ENCODE results near the gene NPM3.

The NPM3 gene

GRCh38 chr10:101829561-101830315 lies 46.5 kb upstream of the NPM3 start:
- H3K9ac ChIP-seq: no peak overlapping the region
- H3K79me2 ChIP-seq: no peaks in the 10 kb centered on the region
- TF ChIP-seq CTCF (IDR thresholded peaks at IDR 0.05): no peak
- H3K4me3 ChIP-seq (ENCODE audit: low read depth, low read length): no peak overlapping the region
- no peak overlapping the region for H3K4me2 ChIP-seq (ENCODE audit: low read length)
- H3K36me3 ChIP-seq (ENCODE audit: control insufficient read depth, insufficient read depth, low read length): no peaks in the 10 kb centered on the region
- peak overlapping the region; percentile 75 for H3K27ac ChIP-seq
- H3K9me3 ChIP-seq (ENCODE audit: control insufficient read depth, low read length): no peaks in the 10 kb centered on the region
- H3K27me3 ChIP-seq (ENCODE audit: control insufficient read depth, insufficient read depth, low read length): no peaks in the 10 kb centered on the region
- peaks cover 13% of the 10 kb centered on the region for H3K4me1 ChIP-seq
- peak overlapping the region; percentile 82 for H2AFZ ChIP-seq

- Histone ChIP-seq H3K4me2 (ENCODE audit: low read length) (no peak overlapping the region), H3K4me3 (ENCODE audit: low read depth, low read length) (no peak overlapping the region), H3K27me3 (ENCODE audit: control insufficient read depth, insufficient read depth, low read length) (no peaks in the 10 kb centered on the region), H3K4me1 (peaks cover 13% of the 10 kb centered on the region), H3K9me3 (ENCODE audit: control insufficient read depth, low read length) (no peaks in the 10 kb centered on the region), H3K27ac (no peak overlapping the region), H3K79me2 (no peaks in the 10 kb centered on the region), H3K9ac (no peak overlapping the region), H3K36me3 (ENCODE audit: control insufficient read depth, insufficient read depth, low read length) (no peaks in the 10 kb centered on the region), H2AFZ (no peak overlapping the region)
- no peak for TF ChIP-seq CTCF (IDR thresholded peaks at IDR 0.05)
Observed at GRCh38 chr10:101828766-101829551, 45.7 kb upstream of the NPM3 start.

- H3K36me3 ChIP-seq (ENCODE audit: control insufficient read depth, insufficient read depth, low read length): no peaks in the 10 kb centered on the region
- H3K27ac ChIP-seq: no peak overlapping the region
- H3K9me3 ChIP-seq (ENCODE audit: control insufficient read depth, low read length): no peaks in the 10 kb centered on the region
- peaks cover 13% of the 10 kb centered on the region for H3K4me1 ChIP-seq
- TF ChIP-seq CTCF (IDR thresholded peaks at IDR 0.05): no peak
- no peak overlapping the region for H3K4me2 ChIP-seq (ENCODE audit: low read length)
- no peaks in the 10 kb centered on the region for H3K27me3 ChIP-seq (ENCODE audit: control insufficient read depth, insufficient read depth, low read length)
- H3K9ac ChIP-seq: no peak overlapping the region
- no peak overlapping the region for H3K4me3 ChIP-seq (ENCODE audit: low read depth, low read length)
- no peaks in the 10 kb centered on the region for H3K79me2 ChIP-seq
- no peak overlapping the region for H2AFZ ChIP-seq
Observed at GRCh38 chr10:101827919-101828600, 44.8 kb upstream of the NPM3 start.

DNA sequence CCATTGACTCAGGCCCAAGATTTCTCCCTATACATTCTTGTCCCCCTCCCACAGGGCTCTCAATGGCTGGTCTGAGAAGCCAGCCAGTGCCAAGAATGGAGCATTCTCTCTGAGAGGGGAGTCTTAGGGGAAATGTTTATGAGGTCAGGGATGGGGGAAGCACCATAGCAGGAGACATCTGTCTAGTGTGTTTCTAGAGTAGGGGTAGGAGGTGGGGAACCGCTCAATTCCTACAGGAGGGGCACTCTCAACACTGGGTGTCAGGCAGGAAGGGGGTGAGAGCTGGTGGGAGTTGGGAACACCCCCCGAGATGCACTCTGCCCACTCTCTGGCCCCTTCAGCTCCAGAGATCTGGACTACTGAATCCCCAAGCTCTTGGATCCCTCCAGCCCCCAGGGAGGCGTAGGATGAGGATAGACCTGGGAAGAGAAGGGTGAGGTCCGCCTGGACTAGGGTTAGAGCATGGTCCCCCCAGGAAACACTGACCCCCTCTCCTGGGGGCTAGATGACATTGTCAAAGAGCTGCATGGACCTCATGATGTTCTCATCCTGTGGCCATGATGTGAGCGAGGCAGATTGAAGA lies 43.7 kb upstream of the NPM3 start:
- Histone ChIP-seq H3K9me3 (ENCODE audit: control insufficient read depth, low read length) (no peaks in the 10 kb centered on the region), H3K36me3 (ENCODE audit: control insufficient read depth, insufficient read depth, low read length) (no peaks in the 10 kb centered on the region), H3K4me2 (ENCODE audit: low read length) (no peak overlapping the region), H3K27ac (no peak overlapping the region), H2AFZ (no peak overlapping the region), H3K9ac (no peak overlapping the region), H3K4me3 (ENCODE audit: low read depth, low read length) (no peak overlapping the region), H3K27me3 (ENCODE audit: control insufficient read depth, insufficient read depth, low read length) (no peaks in the 10 kb centered on the region), H3K79me2 (no peaks in the 10 kb centered on the region), H3K4me1 (peaks cover 13% of the 10 kb centered on the region)
- no peak for TF ChIP-seq CTCF (IDR thresholded peaks at IDR 0.05)
